IPS-18a (cell line): ENCODE data around the gene SPHK2.

Experiments
- H3K27ac ChIP-seq: one replicate; pipeline ENCODE4 v1.5.1; 2013; ENCODE audit warnings: low read length
- H3K27me3 ChIP-seq: one replicate; pipeline ENCODE4 v1.6.1; 2013; ENCODE audit warnings: mild to moderate bottlenecking, low read length; ENCODE audit not compliant: control insufficient read depth, insufficient read depth
- H3K36me3 ChIP-seq: one replicate; pipeline ENCODE4 v1.6.1; 2013; ENCODE audit warnings: low read depth, low read length; ENCODE audit not compliant: control insufficient read depth
- H3K4me1 ChIP-seq: one replicate; pipeline ENCODE4 v1.6.1; 2013; ENCODE audit warnings: low read depth, low read length; ENCODE audit not compliant: control insufficient read depth
- H3K4me3 ChIP-seq: one replicate; pipeline ENCODE4 v1.5.1; 2013; ENCODE audit warnings: low read length
- H3K9ac ChIP-seq: one replicate; pipeline ENCODE4 v1.6.1; 2013; ENCODE audit warnings: mild to moderate bottlenecking, low read length, moderate library complexity
- H3K9me3 ChIP-seq: one replicate; pipeline ENCODE4 v1.6.1; 2013; ENCODE audit warnings: low read depth, low read length; ENCODE audit not compliant: control insufficient read depth

SPHK2 gene

GRCh38 chr19:48607359-48607755 is 11.9 kb upstream of the SPHK2 start:
- Histone ChIP-seq H3K27me3 (no peaks in the 10 kb centered on the region), H3K4me1 (no peaks in the 10 kb centered on the region), H3K36me3 (no peaks in the 10 kb centered on the region), H3K9ac (no peak overlapping the region), H3K27ac (no peak overlapping the region), H3K9me3 (no peaks in the 10 kb centered on the region), H3K4me3 (no peak overlapping the region)

- no peaks in the 10 kb centered on the region for H3K27me3 ChIP-seq
- no peaks in the 10 kb centered on the region for H3K9me3 ChIP-seq
- no peak overlapping the region for H3K9ac ChIP-seq
- no peak overlapping the region for H3K27ac ChIP-seq
- H3K4me1 ChIP-seq, result peaks cover 2% of the 10 kb centered on the region
- no peaks in the 10 kb centered on the region for H3K36me3 ChIP-seq
- H3K4me3 ChIP-seq, result no peak overlapping the region
These were observed 10.5 kb upstream of the SPHK2 start for GRCh38 chr19:48608798-48609263.

- no peaks in the 10 kb centered on the region for H3K36me3 ChIP-seq
- H3K4me1 ChIP-seq, result peaks cover 8% of the 10 kb centered on the region
- no peaks in the 10 kb centered on the region for H3K9me3 ChIP-seq
- H3K4me3 ChIP-seq, result no peak overlapping the region
- no peak overlapping the region for H3K9ac ChIP-seq
- H3K27ac ChIP-seq, result no peak overlapping the region
- no peaks in the 10 kb centered on the region for H3K27me3 ChIP-seq
These were observed 9.7 kb upstream of the SPHK2 start for GRCh38 chr19:48609571-48610108.

- H3K36me3 ChIP-seq, result peaks cover 18% of the 10 kb centered on the region
- no peaks in the 10 kb centered on the region for H3K27me3 ChIP-seq
- H3K9ac ChIP-seq, result no peak overlapping the region
- H3K4me1 ChIP-seq, result peaks cover 16% of the 10 kb centered on the region
- H3K4me3 ChIP-seq, result no peak overlapping the region
- H3K9me3 ChIP-seq, result no peaks in the 10 kb centered on the region
- H3K27ac ChIP-seq, result no peak overlapping the region
These were observed 7.4 kb upstream of the SPHK2 start for GRCh38 chr19:48611872-48612271.

- H3K9me3 ChIP-seq, result no peaks in the 10 kb centered on the region
- peaks cover 28% of the 10 kb centered on the region for H3K36me3 ChIP-seq
- peak overlapping the region; percentile 64 for H3K9ac ChIP-seq
- H3K4me1 ChIP-seq, result peaks cover 21% of the 10 kb centered on the region
- no peak overlapping the region for H3K4me3 ChIP-seq
- no peak overlapping the region for H3K27ac ChIP-seq
- H3K27me3 ChIP-seq, result no peaks in the 10 kb centered on the region
These were observed 6.1 kb upstream of the SPHK2 start for GRCh38 chr19:48613024-48613851.

GRCh38 chr19:48613852-48614435 is 5.4 kb upstream of the SPHK2 start:
- peaks cover 28% of the 10 kb centered on the region for H3K36me3 ChIP-seq
- peak overlapping the region; percentile 64 for H3K9ac ChIP-seq
- peak overlapping the region; percentile 71 for H3K27ac ChIP-seq
- no peaks in the 10 kb centered on the region for H3K9me3 ChIP-seq
- peaks cover 21% of the 10 kb centered on the region for H3K4me1 ChIP-seq
- H3K27me3 ChIP-seq, result no peaks in the 10 kb centered on the region
- H3K4me3 ChIP-seq, result peak overlapping the region; percentile 40

- Histone ChIP-seq H3K9ac (peak within 1 kb of the TSS; percentile 64), H3K4me1 (peaks cover 21% of the 10 kb centered on the region), H3K27me3 (no peaks in the 10 kb centered on the region), H3K27ac (peak within 1 kb of the TSS; percentile 71), H3K36me3 (peaks cover 28% of the 10 kb centered on the region), H3K9me3 (no peaks in the 10 kb centered on the region), H3K4me3 (peak within 1 kb of the TSS; percentile 40)
These were observed 4.7 kb upstream of the SPHK2 start, which contains the start of gene FAM83E for GRCh38 chr19:48614436-48615230. FAM83E (minus strand) TSS chr19:48615076; CDS start chr19:48613372, 1,704 bp downstream.

GRCh38 chr19:48615231-48616040 is 3.9 kb upstream of the SPHK2 start:
- Histone ChIP-seq H3K9me3 (no peaks in the 10 kb centered on the region), H3K4me1 (peaks cover 21% of the 10 kb centered on the region), H3K4me3 (peak overlapping the region; percentile 40), H3K27ac (peak overlapping the region; percentile 71), H3K27me3 (no peaks in the 10 kb centered on the region), H3K9ac (peak overlapping the region; percentile 64), H3K36me3 (peaks cover 28% of the 10 kb centered on the region)

GRCh38 chr19:48616041-48616436 is 3.3 kb upstream of the SPHK2 start:
- Histone ChIP-seq H3K36me3 (peaks cover 28% of the 10 kb centered on the region), H3K9ac (no peak overlapping the region), H3K27me3 (no peaks in the 10 kb centered on the region), H3K4me3 (no peak overlapping the region), H3K27ac (no peak overlapping the region), H3K9me3 (no peaks in the 10 kb centered on the region), H3K4me1 (peaks cover 21% of the 10 kb centered on the region)

GRCh38 chr19:48616491-48617056 is 2.7 kb upstream of the SPHK2 start:
- peaks cover 21% of the 10 kb centered on the region for H3K4me1 ChIP-seq
- no peaks in the 10 kb centered on the region for H3K9me3 ChIP-seq
- peaks cover 28% of the 10 kb centered on the region for H3K36me3 ChIP-seq
- H3K9ac ChIP-seq, result no peak overlapping the region
- peak overlapping the region; percentile 94 for H3K4me3 ChIP-seq
- H3K27ac ChIP-seq, result no peak overlapping the region
- H3K27me3 ChIP-seq, result no peaks in the 10 kb centered on the region
